Erythroblast (primary cell): ENCODE results near the gene RUSC1.

Experiments used
- GATA1 ChIP-seq: IDR thresholded peaks from 2 replicates; pipeline ENCODE4 v1.6.1; 2011; ENCODE audit warnings: low read depth, mild to moderate bottlenecking, control low read depth, low read length, moderate library complexity
- POLR2A ChIP-seq: IDR thresholded peaks from 2 replicates; pipeline ENCODE4 v1.6.1; 2011; ENCODE audit warnings: mild to moderate bottlenecking, low read length

DNA sequence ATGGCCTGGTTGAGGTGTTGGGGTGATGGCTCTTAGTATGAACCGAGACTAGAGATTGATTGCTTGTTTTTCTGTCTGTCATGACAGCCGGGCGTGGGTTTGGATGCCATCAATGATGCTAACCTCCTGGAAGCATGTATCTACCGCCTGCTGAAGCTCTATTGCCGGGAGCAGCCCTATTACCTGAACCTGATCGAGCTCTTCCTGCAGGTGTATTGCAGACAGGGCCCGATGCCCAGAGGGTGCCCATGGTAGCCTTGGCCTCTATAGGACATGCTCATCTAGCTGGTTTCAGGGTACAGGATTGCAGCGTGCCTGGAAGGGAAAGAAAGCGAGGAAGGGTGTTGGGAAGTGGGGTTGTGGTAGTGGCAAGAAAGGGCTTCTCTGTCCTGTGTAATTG is 2.6 kb upstream of the RUSC1 start:
- no peak for TF ChIP-seq POLR2A
- TF ChIP-seq GATA1 = no peak
